ENCODE results near the gene ZNF324B.

DNA sequence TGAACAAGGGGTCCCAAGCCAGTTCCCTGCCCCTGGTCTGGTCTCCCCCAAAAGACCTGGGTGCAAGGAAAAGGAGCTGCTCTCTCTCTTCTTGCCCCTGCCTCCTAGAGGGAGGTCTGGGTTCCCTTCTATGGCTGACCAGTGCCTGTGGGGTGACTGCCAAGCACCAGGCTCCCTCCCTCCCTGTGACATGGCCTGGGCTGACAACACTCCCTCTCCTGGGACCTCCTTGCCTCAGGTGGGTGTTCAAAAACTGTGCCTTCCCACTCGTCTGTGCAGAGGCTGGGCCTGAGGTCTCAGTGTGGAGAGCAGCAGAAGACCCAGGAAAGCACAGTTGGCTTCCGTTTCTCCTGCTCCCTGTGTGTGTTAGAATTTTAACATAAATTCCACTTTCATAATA is 29.4 kb downstream of the ZNF324B start:
- TF ChIP-seq YY1 (IDR thresholded peaks at IDR 0.05; ENCODE audit: insufficient read depth, insufficient read length) (no peak), ZNF274 (IDR thresholded peaks at IDR 0.05; ENCODE audit: low read depth, low read length) (no peak)
